ENCODE results near the gene CD44. TPM values are rescaled to one million over a fixed set of nuclear protein-coding genes. Genes with fewer than 3 reads are reported as not detected.

The CD44 gene
- total RNA-seq, 1 experiment from 2014 or later = 6.1 TPM

DNA sequence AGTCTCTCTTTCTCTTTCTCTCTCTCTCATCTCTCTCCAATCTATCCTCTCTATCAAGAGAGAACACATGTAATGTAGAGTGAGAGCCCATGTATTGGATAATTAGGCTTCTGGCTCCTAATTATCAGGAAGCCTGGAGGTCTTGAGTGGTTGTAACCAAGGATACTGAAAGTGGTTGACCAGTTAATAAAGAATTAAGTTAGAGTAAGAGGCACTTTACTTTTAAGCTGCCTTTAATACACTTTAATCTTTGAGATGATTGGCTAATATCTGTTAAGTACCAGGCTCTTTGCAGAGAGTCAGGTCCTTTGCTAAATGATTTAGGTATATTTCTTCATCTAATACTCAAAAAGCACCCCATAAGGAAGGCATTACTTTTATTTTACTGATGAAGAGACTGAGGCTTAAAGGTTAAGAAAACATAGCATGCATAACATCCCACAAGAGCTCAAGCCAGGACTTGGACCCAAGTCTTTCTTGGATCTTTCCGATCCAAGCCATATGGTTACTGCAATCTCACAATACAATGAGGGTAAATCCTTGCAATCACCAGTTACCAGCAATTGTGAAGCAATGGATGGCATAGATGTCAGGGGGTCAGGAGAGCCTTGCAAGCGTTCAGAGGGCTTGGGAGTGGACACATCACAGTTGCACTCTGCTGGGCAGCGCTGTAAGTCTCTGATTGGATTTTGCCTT, 22.1 kb downstream of the CD44 start:
- no peaks in the 10 kb centered on the region; the same call in 1 of the 2 replicates for H3K79me2 ChIP-seq (ENCODE audit: insufficient read depth, low read length)

More for the DNA sequence above, 22.1 kb downstream of the CD44 start:
- H3K27ac Mint-ChIP-seq = no peak overlapping the region
- H3K27me3 Mint-ChIP-seq (ENCODE audit: low read depth) = peaks cover 1% of the 10 kb centered on the region; the same call in 1 of the 2 replicates
- Histone ChIP-seq H4K20me1 (ENCODE audit: control insufficient read depth, insufficient read depth, insufficient read length) (no peaks in the 10 kb centered on the region), H3K4ac (ENCODE audit: low read depth, low read length) (no peak overlapping the region), H4K5ac (ENCODE audit: insufficient read length, low read depth, low read length) (no peak overlapping the region), H2AK5ac (ENCODE audit: insufficient read length, low read length) (no peak overlapping the region), H2BK12ac (ENCODE audit: insufficient read length, low read depth, low read length) (no peak overlapping the region), H3K27me3 (ENCODE audit: insufficient read depth, low read length) (no peaks in the 10 kb centered on the region), H3K27ac (ENCODE audit: insufficient read length, low read depth, low read length) (no peak overlapping the region), H3K56ac (ENCODE audit: insufficient read length, low read depth, low read length) (no peak overlapping the region), H2BK120ac (ENCODE audit: low read depth, low read length, poor library complexity, severe bottlenecking) (no peak overlapping the region), H4K8ac (replicated peaks; ENCODE audit: insufficient read length, low read depth, low read length) (no peak overlapping the region), H3K9ac (ENCODE audit: extremely low read depth, insufficient read length, low read length) (no peak overlapping the region), H3K9me3 (ENCODE audit: control insufficient read depth, low read depth, low read length) (no peaks in the 10 kb centered on the region), H2BK15ac (ENCODE audit: low read depth, low read length) (no peak overlapping the region), H3K79me1 (ENCODE audit: insufficient read depth, low read depth, low read length, poor library complexity, severe bottlenecking) (no peaks in the 10 kb centered on the region), H3K18ac (ENCODE audit: insufficient read length, low read depth, low read length) (no peak overlapping the region), H3K4me2 (ENCODE audit: insufficient read depth, insufficient read length, low read length) (no peak overlapping the region), H2BK5ac (ENCODE audit: insufficient read length, low read length) (no peak overlapping the region), H3K23me2 (ENCODE audit: insufficient read length, low read depth, low read length, poor library complexity, severe bottlenecking) (no peaks in the 10 kb centered on the region), H4K91ac (ENCODE audit: insufficient read length, low read depth, low read length) (no peak overlapping the region), H3K4me1 (ENCODE audit: insufficient read depth, low read length) (peaks cover 10% of the 10 kb centered on the region), H3K23ac (ENCODE audit: insufficient read length, low read depth, low read length) (no peak overlapping the region), H3K14ac (ENCODE audit: insufficient read depth, low read length) (no peak overlapping the region), H2BK20ac (ENCODE audit: low read depth, low read length, poor library complexity, severe bottlenecking) (no peak overlapping the region), H2AFZ (ENCODE audit: low read length) (no peak overlapping the region), H3T11ph (ENCODE audit: low read length) (no peak overlapping the region)
- no peak overlapping the region for H3K4me3 Mint-ChIP-seq
- H3K36me3 Mint-ChIP-seq (ENCODE audit: insufficient read depth in 1 of 3, low read depth in 3 of 3) = no peaks in the 10 kb centered on the region
- peaks cover 25 to 29% of the 10 kb centered on the region in 2 experiments for H3K4me1 Mint-ChIP-seq
- no CpG with 5 or more reads among the region's 3 CpGs for WGBS (ENCODE audit: extremely low coverage, insufficient read length, low lambda C conversion rate)
- H3K9me3 Mint-ChIP-seq = no peaks in the 10 kb centered on the region
- DNase-seq = no peak
- TF ChIP-seq, protein P1, sequence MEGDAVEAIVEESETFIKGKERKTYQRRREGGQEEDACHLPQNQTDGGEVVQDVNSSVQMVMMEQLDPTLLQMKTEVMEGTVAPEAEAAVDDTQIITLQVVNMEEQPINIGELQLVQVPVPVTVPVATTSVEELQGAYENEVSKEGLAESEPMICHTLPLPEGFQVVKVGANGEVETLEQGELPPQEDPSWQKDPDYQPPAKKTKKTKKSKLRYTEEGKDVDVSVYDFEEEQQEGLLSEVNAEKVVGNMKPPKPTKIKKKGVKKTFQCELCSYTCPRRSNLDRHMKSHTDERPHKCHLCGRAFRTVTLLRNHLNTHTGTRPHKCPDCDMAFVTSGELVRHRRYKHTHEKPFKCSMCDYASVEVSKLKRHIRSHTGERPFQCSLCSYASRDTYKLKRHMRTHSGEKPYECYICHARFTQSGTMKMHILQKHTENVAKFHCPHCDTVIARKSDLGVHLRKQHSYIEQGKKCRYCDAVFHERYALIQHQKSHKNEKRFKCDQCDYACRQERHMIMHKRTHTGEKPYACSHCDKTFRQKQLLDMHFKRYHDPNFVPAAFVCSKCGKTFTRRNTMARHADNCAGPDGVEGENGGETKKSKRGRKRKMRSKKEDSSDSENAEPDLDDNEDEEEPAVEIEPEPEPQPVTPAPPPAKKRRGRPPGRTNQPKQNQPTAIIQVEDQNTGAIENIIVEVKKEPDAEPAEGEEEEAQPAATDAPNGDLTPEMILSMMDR (conservative IDR thresholded peaks at IDR 0.05) = no peak
